ENCODE data around the gene SRPRB.

The SRPRB gene

DNA sequence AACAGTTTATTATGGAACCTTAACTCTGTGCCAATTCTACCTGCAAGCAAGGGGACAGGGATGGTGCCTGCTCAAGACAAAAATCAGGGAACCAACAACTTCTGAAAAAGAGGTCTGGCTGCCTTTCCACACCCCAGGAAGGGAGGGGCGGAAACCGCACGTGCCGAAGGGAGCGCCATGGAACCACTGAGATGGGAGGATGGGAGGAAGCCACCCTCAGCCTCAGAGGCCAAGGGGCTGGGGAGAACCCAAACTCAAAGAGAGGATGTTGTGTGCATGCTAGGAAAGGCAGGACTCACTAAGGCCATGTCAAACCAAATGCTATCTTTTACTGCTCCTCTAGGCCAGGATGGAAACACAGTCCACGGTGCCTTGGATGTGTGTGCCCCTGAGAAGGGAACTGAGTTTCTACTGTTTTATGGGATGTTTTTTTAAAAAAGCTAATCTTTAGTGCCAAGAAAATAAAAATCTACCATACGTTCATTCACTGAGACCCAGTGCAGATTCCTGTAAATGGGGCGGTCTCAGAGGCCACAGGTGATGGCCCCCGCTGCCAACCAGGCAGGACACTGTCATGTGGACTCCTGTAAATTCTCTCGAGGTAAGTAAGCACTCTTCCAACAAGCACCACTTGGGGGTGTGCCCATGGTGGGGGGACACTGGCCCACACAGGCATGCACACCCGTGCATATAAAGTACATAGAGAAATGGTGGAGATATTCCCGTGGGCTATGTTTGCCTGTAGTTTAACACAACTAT, 20.5 kb downstream of the SRPRB start:
- no peak for DNase-seq (ENCODE audit: low read depth in 2 of 2)

DNA sequence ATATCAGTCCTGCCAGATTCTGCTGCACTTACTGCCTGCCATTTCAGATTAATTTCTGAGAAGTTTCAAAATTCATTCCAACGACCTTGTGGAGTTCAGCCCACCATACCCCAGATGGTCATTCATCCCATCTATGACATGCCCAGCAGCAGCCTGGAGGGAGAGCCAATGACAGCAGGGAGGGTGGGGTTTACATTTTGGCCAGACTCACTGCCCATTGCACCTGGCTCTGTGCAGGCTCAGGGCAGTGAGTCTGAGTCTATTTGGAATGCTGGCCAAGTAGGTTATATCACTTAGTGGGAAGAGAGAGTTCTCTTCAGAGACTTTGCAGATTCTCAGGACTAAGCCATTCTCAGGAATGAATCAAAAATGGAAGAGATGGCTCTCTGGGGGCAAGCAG, 21.5 kb downstream of the SRPRB start:
- DNase-seq (ENCODE audit: low read depth in 2 of 2) = no peak

DNA sequence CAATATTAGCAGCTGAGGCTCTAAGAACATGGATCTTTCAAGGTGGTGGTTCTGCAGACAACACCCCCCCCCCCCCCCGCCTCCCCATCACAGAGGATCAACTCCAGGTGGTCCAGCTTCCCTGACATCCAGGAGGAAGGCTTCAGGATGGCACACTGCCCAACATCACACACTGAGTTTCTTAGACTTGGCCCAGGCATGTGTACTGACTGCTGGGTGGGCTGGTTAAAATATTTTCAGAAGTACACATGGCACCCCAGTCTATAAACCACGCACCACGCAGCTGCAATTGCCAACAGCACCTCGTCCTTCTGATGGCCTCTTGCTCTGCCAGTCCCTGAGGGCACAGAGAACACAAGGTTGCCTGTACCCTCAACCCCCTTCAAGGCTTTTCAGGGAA, 22.1 kb downstream of the SRPRB start:
- no peak for DNase-seq (ENCODE audit: low read depth in 2 of 2)

DNA sequence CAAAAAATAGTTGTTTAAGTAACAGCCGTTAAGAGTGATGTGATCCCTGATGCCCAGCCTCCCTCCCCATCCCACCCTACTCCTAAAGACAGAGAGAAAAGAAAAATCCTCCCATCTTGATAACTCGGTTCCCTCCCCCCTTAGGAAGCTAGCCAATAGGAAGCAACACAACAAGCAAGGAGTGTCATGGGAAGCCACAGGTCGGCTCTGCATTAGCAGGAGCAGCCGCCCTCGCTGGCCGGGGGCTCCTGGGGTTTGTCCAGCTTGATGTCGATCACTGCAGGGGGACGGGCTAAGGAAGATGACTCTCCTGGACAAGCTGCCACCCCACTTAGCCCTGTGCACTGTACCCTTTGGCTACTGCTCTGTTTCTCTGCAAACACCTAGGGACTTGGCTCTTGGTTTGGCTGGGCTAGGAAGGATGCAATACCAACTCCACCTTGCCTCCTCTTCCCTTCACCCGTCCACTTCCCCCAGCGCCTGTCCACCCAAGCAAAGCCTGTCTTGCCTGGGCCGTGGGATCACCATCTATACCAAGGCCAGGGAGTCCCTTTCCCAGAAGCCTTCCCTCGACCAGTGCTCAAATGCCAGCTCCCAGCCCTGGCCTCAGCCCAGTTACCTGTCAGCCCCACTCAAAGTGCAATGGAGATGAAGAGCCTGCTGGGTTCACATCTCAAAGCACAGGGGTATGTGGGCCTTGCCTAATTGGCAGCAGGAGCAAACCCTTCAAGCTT, 23.1 kb downstream of the SRPRB start:
- no peak for DNase-seq (ENCODE audit: low read depth in 2 of 2)

- DNase-seq (ENCODE audit: low read depth in 2 of 2) = no peak
These were observed 23.7 kb downstream of the SRPRB start for GRCh38 chr3:133829310-133829707.

DNA sequence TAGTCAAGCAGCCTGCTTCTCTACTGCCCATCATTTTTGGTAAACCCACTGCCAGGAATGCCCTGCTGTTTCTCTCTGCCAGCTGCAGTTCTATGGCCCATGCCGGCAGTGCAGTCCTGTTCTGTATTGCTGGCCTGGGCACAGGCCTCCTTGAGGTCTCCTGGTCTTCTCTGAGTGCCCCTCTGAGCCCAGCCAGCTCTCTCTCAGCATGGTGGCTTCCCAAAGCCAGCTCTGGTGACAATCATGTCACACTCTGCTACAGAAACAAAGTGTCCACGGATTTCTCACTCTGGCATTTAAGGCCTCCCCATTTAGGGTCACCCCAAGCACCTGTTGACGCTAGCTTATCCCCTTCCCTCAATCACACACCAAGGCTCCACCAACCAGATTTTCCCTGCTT, 24.5 kb downstream of the SRPRB start:
- no peak for DNase-seq (ENCODE audit: low read depth in 2 of 2)

DNA sequence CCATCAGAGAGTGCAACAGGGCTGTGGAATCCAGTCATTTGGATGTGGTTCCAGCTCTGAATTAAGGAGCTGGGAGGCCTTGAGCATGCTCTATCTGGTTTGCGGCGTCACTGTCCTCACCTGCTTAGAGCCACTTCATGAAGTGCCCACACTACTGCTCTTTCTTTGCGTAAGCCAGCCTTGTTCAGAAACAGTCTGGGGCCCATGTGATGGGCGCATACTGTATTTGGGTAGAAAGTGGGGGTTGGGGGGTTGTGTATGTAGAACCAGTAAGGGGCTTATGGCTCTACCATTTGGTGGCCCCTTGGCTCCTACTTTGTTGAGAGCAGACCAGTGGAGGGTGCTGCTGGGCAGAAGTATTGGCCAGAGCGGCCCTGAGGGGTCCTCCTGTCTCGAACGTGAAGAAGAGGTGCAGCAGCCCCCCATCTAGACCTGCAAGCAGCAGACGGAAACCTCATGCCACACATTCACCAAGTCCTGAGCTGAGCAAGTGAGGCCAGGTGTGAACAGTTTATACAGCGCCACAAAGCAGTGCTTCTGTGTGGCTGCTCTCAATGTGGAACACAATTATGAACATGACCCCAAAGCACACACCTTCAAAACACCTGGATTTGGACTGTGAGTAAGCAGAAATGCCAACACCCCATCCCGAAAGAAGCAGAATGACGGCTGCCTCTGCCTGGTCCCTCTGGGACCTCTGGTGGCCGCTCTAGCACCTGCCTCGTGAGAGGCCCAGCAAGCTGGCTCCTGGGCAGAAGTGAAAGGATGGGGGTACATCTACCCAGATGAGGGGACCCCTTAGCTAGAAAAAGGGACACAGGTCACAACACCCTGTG, 26.6 kb downstream of the SRPRB start:
- no peak for DNase-seq (ENCODE audit: low read depth in 2 of 2)

GRCh38 chr3:133832802-133833144, 27.2 kb downstream of the SRPRB start:
- no peak for DNase-seq (ENCODE audit: low read depth in 2 of 2)

GRCh38 chr3:133833267-133833666, 27.7 kb downstream of the SRPRB start:
- DNase-seq (ENCODE audit: low read depth in 2 of 2) = no peak

GRCh38 chr3:133833880-133834620, 28.4 kb downstream of the SRPRB start:
- no peak for DNase-seq (ENCODE audit: low read depth in 2 of 2)

DNA sequence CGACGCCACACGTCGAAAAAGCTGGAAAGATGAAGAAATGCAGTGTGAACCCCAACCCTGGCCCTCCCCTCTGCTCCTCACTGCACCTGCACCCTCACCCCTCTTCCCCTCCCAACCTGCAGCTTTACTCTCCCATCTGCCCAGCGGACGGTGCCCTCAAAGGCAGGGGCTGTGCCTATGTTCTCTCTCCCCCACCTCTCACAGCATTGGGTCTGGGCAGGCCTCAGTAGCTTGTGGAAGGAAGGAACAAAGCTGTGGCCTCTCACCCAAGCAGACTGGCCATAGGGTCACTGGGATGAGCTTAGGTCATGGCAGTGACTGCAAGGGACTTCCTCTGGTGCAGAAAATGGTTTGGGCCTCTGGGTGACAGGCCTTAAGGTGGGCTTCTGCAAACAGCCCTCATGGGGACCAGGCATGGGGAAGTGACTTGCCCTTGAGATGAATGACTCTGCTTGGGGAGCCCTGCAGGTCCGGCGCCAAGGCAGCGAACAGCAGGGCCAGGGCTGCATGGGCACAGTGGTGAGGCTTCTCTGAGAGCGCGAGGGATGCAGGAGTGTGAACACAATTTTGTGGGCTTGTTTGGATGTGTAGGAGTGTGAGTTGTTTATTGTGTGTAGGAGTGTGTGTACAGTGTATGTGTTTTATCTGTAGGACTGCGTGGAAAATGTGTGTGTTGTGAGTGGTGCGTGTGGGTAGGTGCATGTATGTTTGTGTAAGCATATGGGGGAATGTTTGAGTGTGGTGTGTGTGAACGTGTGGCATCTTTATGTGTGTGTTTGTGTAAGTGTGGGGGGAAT, 29.2 kb downstream of the SRPRB start:
- no peak for DNase-seq (ENCODE audit: low read depth in 2 of 2)

DNA sequence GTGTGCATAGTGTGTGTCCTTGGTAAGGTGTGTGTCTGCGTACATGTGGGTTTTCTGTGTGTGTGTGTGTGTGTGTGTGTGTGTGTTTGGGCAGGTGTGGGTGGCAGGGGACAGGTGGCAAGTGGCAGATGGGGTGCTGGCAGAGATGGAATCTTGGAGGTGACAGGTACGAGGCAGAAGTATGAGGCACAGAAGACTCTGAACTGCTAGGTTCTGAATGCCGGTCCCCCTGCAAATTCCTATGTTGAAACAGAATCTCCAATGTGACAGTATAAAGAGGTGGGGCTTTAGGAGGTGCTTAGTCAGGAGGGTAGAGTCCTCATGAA, 29.8 kb downstream of the SRPRB start:
- no peak for DNase-seq (ENCODE audit: low read depth in 2 of 2)

GRCh38 chr3:133835961-133836360, 30.3 kb downstream of the SRPRB start:
- no peak for DNase-seq (ENCODE audit: low read depth in 2 of 2)

DNA sequence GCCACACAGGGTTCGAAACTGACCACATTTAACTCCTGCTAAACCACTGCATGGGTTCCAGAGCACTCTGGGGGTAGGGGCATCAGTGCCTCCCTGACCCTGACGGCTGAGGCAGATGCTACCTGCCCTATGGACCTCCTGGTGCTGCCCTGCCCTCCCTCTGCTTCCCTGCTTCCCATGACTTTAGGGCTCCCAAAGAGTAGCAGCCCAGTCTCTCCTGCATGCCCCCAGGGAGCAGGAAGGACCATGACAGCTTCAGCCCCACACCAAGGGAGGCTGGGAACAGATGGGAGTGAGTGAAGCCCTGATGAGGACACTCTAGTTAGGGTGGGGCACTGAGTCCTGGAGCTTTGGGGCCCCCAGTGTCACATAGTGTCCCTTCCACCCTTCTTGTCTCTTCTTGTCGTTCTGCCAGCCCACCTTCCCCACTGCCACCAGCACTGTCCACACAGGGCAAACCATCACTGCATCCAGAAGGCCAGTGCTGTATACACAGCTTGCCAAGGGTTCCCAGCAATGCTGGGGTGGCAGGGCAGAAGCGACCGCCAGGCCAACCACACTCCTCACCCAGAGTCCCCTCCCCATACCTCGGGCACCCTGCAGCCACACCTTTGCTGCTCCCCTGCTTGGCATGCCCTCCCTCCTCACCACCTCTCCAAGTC, 31.0 kb downstream of the SRPRB start:
- no peak for DNase-seq (ENCODE audit: low read depth in 2 of 2)

DNA sequence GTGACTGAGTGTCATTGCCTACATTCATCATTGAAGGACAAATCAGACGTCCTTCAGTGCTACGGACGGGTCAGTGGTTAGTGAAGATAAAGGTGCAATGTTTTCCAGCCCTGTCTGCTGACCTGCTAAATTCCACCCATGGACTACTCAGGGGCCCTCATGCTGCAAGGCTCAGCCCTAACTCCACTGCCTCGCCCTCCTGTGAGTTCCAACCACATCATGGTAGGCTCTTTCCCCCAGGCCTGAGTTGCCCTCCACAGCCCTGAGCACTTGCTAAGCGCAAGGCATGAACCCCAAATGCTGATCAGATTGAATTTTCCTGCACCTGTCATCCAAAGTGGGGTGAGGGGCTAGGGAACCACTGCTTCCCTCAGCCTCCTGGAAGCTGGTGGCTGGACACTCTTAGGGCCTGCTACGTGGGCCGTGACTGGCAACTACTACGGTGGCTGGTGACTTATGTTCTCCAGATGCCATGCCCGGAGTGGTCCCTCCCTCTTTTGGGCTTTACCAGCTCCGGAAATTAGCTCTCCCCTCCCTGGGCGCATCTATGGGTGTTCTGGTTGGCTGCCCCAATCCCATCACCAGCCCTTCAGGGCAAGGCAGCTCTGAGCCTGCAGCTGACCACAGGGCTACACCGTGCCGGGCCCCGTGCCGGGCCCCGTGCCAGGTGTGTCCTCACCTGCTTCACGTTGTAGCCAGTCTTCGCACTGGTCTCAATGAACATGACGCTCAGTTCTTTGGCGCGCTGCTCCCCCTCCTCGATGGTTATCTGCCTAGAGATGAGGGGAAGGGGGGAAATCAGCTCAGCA, 32.1 kb downstream of the SRPRB start:
- DNase-seq (ENCODE audit: low read depth in 2 of 2) = no peak

DNA sequence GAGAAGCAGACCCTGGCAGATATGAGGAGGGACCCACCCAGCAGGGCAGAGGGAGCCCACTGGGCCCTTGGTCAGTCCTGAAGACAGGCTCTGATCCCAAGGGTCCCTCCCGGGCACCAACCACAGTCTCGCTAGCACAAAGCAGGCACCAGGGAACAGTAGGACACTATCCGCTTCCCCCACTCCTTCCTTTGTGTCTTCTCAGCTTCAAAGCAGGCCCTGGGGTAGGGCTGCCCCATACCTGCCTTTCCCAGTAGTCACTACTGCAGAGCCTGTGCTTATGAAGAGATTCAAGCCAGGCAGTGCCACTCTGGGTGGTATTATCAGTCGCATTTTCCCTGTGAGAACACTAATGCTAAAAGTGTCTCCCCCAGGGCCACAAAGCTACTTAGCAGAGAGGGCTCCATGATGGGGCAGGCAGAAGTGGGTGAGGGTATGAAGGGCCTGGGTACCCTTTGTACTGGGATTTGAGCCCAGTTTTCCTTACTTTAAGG, 32.7 kb downstream of the SRPRB start:
- no peak for DNase-seq (ENCODE audit: low read depth in 2 of 2)

DNA sequence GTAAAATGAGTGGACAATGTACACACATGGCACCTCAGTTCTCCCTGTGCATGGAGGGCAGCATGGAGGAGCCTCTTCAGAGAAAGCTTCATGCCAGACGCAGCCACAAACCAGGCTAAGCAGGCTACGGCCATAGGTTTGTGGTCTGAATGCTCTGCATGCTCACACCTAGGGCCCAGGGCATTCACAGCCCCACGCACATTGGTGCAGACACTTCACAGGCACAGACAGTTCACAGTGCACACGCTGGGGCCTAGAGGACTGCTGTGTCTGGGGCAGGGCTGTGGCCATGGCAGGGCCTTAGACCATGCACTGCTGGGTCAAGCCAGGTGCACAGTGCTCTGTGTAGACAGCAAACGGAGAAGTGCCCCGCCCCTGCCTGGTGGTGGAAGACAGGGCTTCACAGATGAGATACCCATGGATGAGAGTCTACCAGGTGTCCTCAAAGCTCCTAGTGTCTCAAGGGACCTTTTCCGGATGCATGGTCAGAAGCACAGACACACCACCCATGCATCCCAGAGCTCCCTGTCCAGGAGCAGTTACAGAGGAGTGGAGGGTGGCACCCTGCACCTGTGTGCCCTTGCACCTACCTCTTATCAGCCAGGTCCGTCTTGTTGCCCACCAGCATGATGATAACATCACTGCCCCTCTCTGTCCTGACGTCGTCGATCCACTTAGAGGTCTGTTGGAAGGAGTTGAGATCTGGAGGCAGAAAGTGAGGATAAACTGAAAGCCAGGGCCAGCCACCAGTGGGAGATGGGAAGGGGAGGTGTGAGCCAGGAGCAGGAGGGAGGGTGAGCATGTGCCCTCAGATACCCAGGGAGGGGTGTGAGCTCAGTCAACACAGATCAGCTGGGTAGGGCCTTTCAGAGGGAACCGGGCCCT, 33.5 kb downstream of the SRPRB start:
- no peak for DNase-seq (ENCODE audit: low read depth in 2 of 2)

- no peak for DNase-seq (ENCODE audit: low read depth in 2 of 2)
These were observed 34.6 kb downstream of the SRPRB start for GRCh38 chr3:133840055-133840737.
